NOMO-1 treated with dmso at 0.1 percent for 144 hours (cell line): ENCODE data around the gene FAT1.
"Not testable (repeated sequence)": the region's sequence is repeated elsewhere in the genome, so short reads cannot be mapped to it uniquely, and the experiment has no call there.

Experiments
- DNase-seq: peaks from one replicate; lab custom pipeline; 2025; ENCODE audit not compliant: unreplicated experiment; lab: John Stamatoyannopoulos, UW

The FAT1 gene

GRCh38 chr4:186723292-186724057 lies at the start of gene FAT1:
FAT1 (minus strand) TSS chr4:186723856; CDS start chr4:186709827, 14,029 bp downstream.
- DNase-seq = no peak

- no peak for DNase-seq
These were observed 49.4 kb upstream of the FAT1 start for GRCh38 chr4:186772936-186773487.

GRCh38 chr4:186771624-186772023 lies 48.0 kb upstream of the FAT1 start:
- no peak for DNase-seq

GRCh38 chr4:186770481-186771175 lies 47.0 kb upstream of the FAT1 start:
- DNase-seq = no peak

- no peak for DNase-seq
These were observed 44.1 kb upstream of the FAT1 start for GRCh38 chr4:186767794-186768193.

- no peak for DNase-seq
These were observed 42.3 kb upstream of the FAT1 start for GRCh38 chr4:186765673-186766546.

GRCh38 chr4:186765138-186765537 lies 41.5 kb upstream of the FAT1 start:
- no peak for DNase-seq

- DNase-seq = no peak
These were observed 40.8 kb upstream of the FAT1 start for GRCh38 chr4:186764457-186764856.

- no peak for DNase-seq
These were observed 39.2 kb upstream of the FAT1 start for GRCh38 chr4:186762865-186763264.

GRCh38 chr4:186762361-186762760 lies 38.7 kb upstream of the FAT1 start:
- DNase-seq = no peak

- not testable (repeated sequence) for DNase-seq
These were observed 38.3 kb upstream of the FAT1 start for GRCh38 chr4:186761956-186762355.

GRCh38 chr4:186761393-186761792 lies 37.7 kb upstream of the FAT1 start:
- no peak for DNase-seq

- DNase-seq = no peak
These were observed 36.9 kb upstream of the FAT1 start for GRCh38 chr4:186760576-186760975.

- no peak for DNase-seq
These were observed 36.3 kb upstream of the FAT1 start for GRCh38 chr4:186759990-186760389.

- DNase-seq = no peak
These were observed 35.5 kb upstream of the FAT1 start for GRCh38 chr4:186758929-186759682.

- DNase-seq = peak; percentile 53
These were observed 34.2 kb upstream of the FAT1 start for GRCh38 chr4:186757696-186758355.

GRCh38 chr4:186756550-186756949 lies 32.9 kb upstream of the FAT1 start:
- DNase-seq = not testable (repeated sequence)

GRCh38 chr4:186755550-186756519 lies 32.2 kb upstream of the FAT1 start:
- no peak for DNase-seq

- no peak for DNase-seq
These were observed 31.3 kb upstream of the FAT1 start for GRCh38 chr4:186754976-186755375.
